GM12864 (cell line): Measurements from ENCODE around the gene SUPT20H.
"Not testable (repeated sequence)": the region's sequence is repeated elsewhere in the genome, so short reads cannot be mapped to it uniquely, and the experiment has no call there.

Source experiments
- DNase-seq: peaks from one replicate; pipeline ENCODE4 v3.0.0-alpha.2; 2011; ENCODE audit warnings: low read depth
- H3K4me3 ChIP-seq: 2 replicates; pipeline ENCODE4 v1.5.1; 2011; ENCODE audit warnings: mild to moderate bottlenecking, low read depth, low read length, control low read depth
- CTCF ChIP-seq: IDR thresholded peaks from 2 replicates; pipeline ENCODE4 v1.5.1; 2011; ENCODE audit warnings: low read depth, mild to moderate bottlenecking, moderate library complexity, low read length, control low read depth, inconsistent platforms; ENCODE audit errors: missing control alignments

The SUPT20H gene

GRCh38 chr13:37059848-37060192 lies 332 bp upstream of the SUPT20H start:
- peak overlapping the region; percentile 67 for H3K4me3 ChIP-seq
- no peak for TF ChIP-seq CTCF
- DNase-seq, result no peak

- DNase-seq, H3K4me3 ChIP-seq: not testable (repeated sequence)
Measured at GRCh38 chr13:37056228-37056627, 3.3 kb downstream of the SUPT20H start.

GRCh38 chr13:37053111-37053510 lies 6.4 kb downstream of the SUPT20H start:
- not testable (repeated sequence) for DNase-seq, H3K4me3 ChIP-seq

GRCh38 chr13:37049810-37050209 lies 9.7 kb downstream of the SUPT20H start:
- no peak for TF ChIP-seq CTCF
- no peak overlapping the region for H3K4me3 ChIP-seq
- DNase-seq, result no peak

GRCh38 chr13:37047846-37048245 lies 11.6 kb downstream of the SUPT20H start:
- TF ChIP-seq CTCF, result no peak
- DNase-seq, result no peak
- H3K4me3 ChIP-seq, result no peak overlapping the region

- no peak for TF ChIP-seq CTCF
- H3K4me3 ChIP-seq, result no peak overlapping the region
- DNase-seq, result no peak
Measured at GRCh38 chr13:37047032-37047431, 12.5 kb downstream of the SUPT20H start.

- no peak for DNase-seq
- no peak overlapping the region for H3K4me3 ChIP-seq
- no peak for TF ChIP-seq CTCF
Measured at GRCh38 chr13:37046062-37046461, 13.4 kb downstream of the SUPT20H start.

- no peak for DNase-seq
- no peak for TF ChIP-seq CTCF
- H3K4me3 ChIP-seq, result no peak overlapping the region
Measured at GRCh38 chr13:37040789-37041188, 18.7 kb downstream of the SUPT20H start.
